Transverse colon (tissue), 4 donors: ENCODE data around the gene ABHD6.

ENCODE experiments used
- CTCF ChIP-seq, 5 experiments: fragments of 200-600 bp in 3 of 5; fragments of 450-650 bp in 2 of 5; sonication (generic) in 3 of 5; IDR thresholded peaks; 1 replicate in 2 of 5; 2 replicates in 3 of 5; pipeline ENCODE4 v1.5.1; 2016 to 2017; ENCODE audit warnings: antibody characterized with exemption in 5 of 5, inconsistent platforms in 3 of 5, mild to moderate bottlenecking in 2 of 5, moderate library complexity in 1 of 5
- POLR2AphosphoS5 ChIP-seq, 3 donors: sonication (generic); formaldehyde crosslinking; IDR thresholded peaks; one replicate each; pipeline ENCODE4 v1.6.1; 2016; ENCODE audit warnings: antibody characterized with exemption in 3 of 3

- TF ChIP-seq POLR2AphosphoS5 (IDR thresholded peaks at IDR 0.05) = no peak
- TF ChIP-seq CTCF (IDR thresholded peaks at IDR 0.05) = no peak
Observed at GRCh38 chr3:58235970-58236369, 1.6 kb upstream of the ABHD6 start.
